ENCODE results near the gene S100A4.
"Not testable (repeated sequence)": the region's sequence is repeated elsewhere in the genome, so short reads cannot be mapped to it uniquely, and the experiment has no call there.

Gene S100A4

GRCh38 chr1:153565529-153566374, 20.1 kb upstream of the S100A4 start, which contains the start of gene S100A2:
S100A2 (minus strand) TSS chr1:153565844; CDS start chr1:153563877, 1,967 bp downstream.
- TF ChIP-seq NFRKB (IDR thresholded peaks at IDR 0.05) = no peak
- no peak for TF ChIP-seq ZNF384 (IDR thresholded peaks at IDR 0.05)
- TF ChIP-seq ARNT (IDR thresholded peaks at IDR 0.05) = no peak
- TF ChIP-seq CTBP1 (IDR thresholded peaks at IDR 0.05; ENCODE audit: borderline replicate concordance) = no peak
- TF ChIP-seq BHLHE40 (IDR thresholded peaks at IDR 0.05; ENCODE audit: borderline replicate concordance) = no peak
- TF ChIP-seq PKNOX1 (IDR thresholded peaks at IDR 0.05) = no peak
- no peak for TF ChIP-seq SUZ12 (IDR thresholded peaks at IDR 0.05)
- no peak for TF ChIP-seq FOXM1 (IDR thresholded peaks at IDR 0.05; ENCODE audit: borderline replicate concordance)
- no peak for TF ChIP-seq L3MBTL2 (conservative IDR thresholded peaks at IDR 0.05)
- TF ChIP-seq LEF1 (IDR thresholded peaks at IDR 0.05; ENCODE audit: borderline replicate concordance) = no peak
- no peak for TF ChIP-seq SP1 (IDR thresholded peaks at IDR 0.05)
- no peak for TF ChIP-seq HDGF (IDR thresholded peaks at IDR 0.05; ENCODE audit: borderline replicate concordance)
- TF ChIP-seq ELF4 (IDR thresholded peaks at IDR 0.05) = no peak
- no peak for TF ChIP-seq TARDBP (IDR thresholded peaks at IDR 0.05)
- no peak for TF ChIP-seq FOXK2 (IDR thresholded peaks at IDR 0.05)
- no peak for TF ChIP-seq FOXA1 (IDR thresholded peaks at IDR 0.05)
- no peak for DNase-seq (ENCODE audit: extremely low spot score)
- ChIA-PET POLR2A (interaction anchor here (0.5 to 1.9 kb wide), 17 partner anchors 12 to 425 kb away, joined by 3 to 11 read pairs (median 5); partner anchors contain the start of genes CHTOP, ILF2, RPS27 and S100A1), CTCF (interaction anchor here (0.6 to 2.7 kb wide), 9 partner anchors 25 to 213 kb away, joined by 3 to 12 read pairs (median 4); partner anchors contain the start of genes S100A1, S100A13 and S100A5)

- ChIA-PET POLR2A (interaction anchor here (1.0 kb wide), 2 partner anchors 18 to 64 kb away, joined by 3 read pairs; partner anchors contain the start of genes S100A13 and S100A4), CTCF (interaction anchor here (1.5 to 1.9 kb wide), 2 partner anchors 30 to 53 kb away, joined by 5 to 7 read pairs; no protein-coding TSS in a partner anchor)
- no peak for TF ChIP-seq ZNF384 (IDR thresholded peaks at IDR 0.05)
- TF ChIP-seq FOXM1 (IDR thresholded peaks at IDR 0.05; ENCODE audit: borderline replicate concordance) = no peak
- TF ChIP-seq LEF1 (IDR thresholded peaks at IDR 0.05; ENCODE audit: borderline replicate concordance) = no peak
- TF ChIP-seq HDGF (IDR thresholded peaks at IDR 0.05; ENCODE audit: borderline replicate concordance) = no peak
- no peak for TF ChIP-seq PKNOX1 (IDR thresholded peaks at IDR 0.05)
- no peak for TF ChIP-seq L3MBTL2 (conservative IDR thresholded peaks at IDR 0.05)
- no peak for TF ChIP-seq SUZ12 (IDR thresholded peaks at IDR 0.05)
- no peak for TF ChIP-seq ARNT (IDR thresholded peaks at IDR 0.05)
- no peak for TF ChIP-seq ELF4 (IDR thresholded peaks at IDR 0.05)
- TF ChIP-seq SP1 (IDR thresholded peaks at IDR 0.05) = no peak
- TF ChIP-seq BHLHE40 (IDR thresholded peaks at IDR 0.05; ENCODE audit: borderline replicate concordance) = no peak
- DNase-seq (ENCODE audit: extremely low spot score) = no peak
Measured at GRCh38 chr1:153563991-153564390, 18.4 kb upstream of the S100A4 start.

GRCh38 chr1:153563483-153563901, 17.9 kb upstream of the S100A4 start:
- TF ChIP-seq SUZ12 (IDR thresholded peaks at IDR 0.05) (no peak), LEF1 (IDR thresholded peaks at IDR 0.05; ENCODE audit: borderline replicate concordance) (no peak)
- no peak for DNase-seq (ENCODE audit: extremely low spot score)
- ChIA-PET POLR2A (interaction anchor here (1.0 kb wide), 2 partner anchors 18 to 64 kb away, joined by 3 read pairs; partner anchors contain the start of genes S100A13 and S100A4), CTCF (interaction anchor here (1.5 to 1.9 kb wide), 2 partner anchors 30 to 53 kb away, joined by 5 to 7 read pairs; no protein-coding TSS in a partner anchor)

GRCh38 chr1:153562021-153562420, 16.4 kb upstream of the S100A4 start:
- not testable (repeated sequence) for DNase-seq (ENCODE audit: extremely low spot score)
- ChIA-PET CTCF (interaction anchor here (1.0 kb wide), 1 partner anchor 65 kb away, joined by 4 read pairs; the partner anchor contains the start of gene S100A13), POLR2A (interaction anchor here (1.3 to 1.6 kb wide), 2 partner anchors 11 to 17 kb away, joined by 3 to 4 read pairs; no protein-coding TSS in a partner anchor)

GRCh38 chr1:153561466-153561985, 15.9 kb upstream of the S100A4 start:
- no peak for TF ChIP-seq SUZ12 (IDR thresholded peaks at IDR 0.05)
- no peak for TF ChIP-seq ELF4 (IDR thresholded peaks at IDR 0.05)
- TF ChIP-seq FOXA1 (IDR thresholded peaks at IDR 0.05) = no peak
- TF ChIP-seq SP1 (IDR thresholded peaks at IDR 0.05) = no peak
- TF ChIP-seq PKNOX1 (IDR thresholded peaks at IDR 0.05) = no peak
- no peak for TF ChIP-seq TARDBP (IDR thresholded peaks at IDR 0.05)
- no peak for TF ChIP-seq LEF1 (IDR thresholded peaks at IDR 0.05; ENCODE audit: borderline replicate concordance)
- no peak for TF ChIP-seq ARNT (IDR thresholded peaks at IDR 0.05)
- no peak for TF ChIP-seq ZNF384 (IDR thresholded peaks at IDR 0.05)
- TF ChIP-seq HDGF (IDR thresholded peaks at IDR 0.05; ENCODE audit: borderline replicate concordance) = no peak
- no peak for TF ChIP-seq CTBP1 (IDR thresholded peaks at IDR 0.05; ENCODE audit: borderline replicate concordance)
- no peak for TF ChIP-seq L3MBTL2 (conservative IDR thresholded peaks at IDR 0.05)
- no peak for TF ChIP-seq NFRKB (IDR thresholded peaks at IDR 0.05)
- no peak for TF ChIP-seq BHLHE40 (IDR thresholded peaks at IDR 0.05; ENCODE audit: borderline replicate concordance)
- TF ChIP-seq FOXK2 (IDR thresholded peaks at IDR 0.05) = no peak
- TF ChIP-seq FOXM1 (IDR thresholded peaks at IDR 0.05; ENCODE audit: borderline replicate concordance) = no peak
- CTCF ChIA-PET = interaction anchor here (1.0 kb wide), 1 partner anchor 66 kb away, joined by 4 read pairs; the partner anchor contains the start of gene S100A13
- POLR2A ChIA-PET = interaction anchor here (0.7 to 1.6 kb wide), 4 partner anchors 9 to 17 kb away, joined by 3 to 4 read pairs (median 3); no protein-coding TSS in a partner anchor
- no peak for DNase-seq (ENCODE audit: extremely low spot score)

All from HEK293T (cell line).